Measurements from ENCODE around the gene SLC30A1.
"Not testable (repeated sequence)": the region's sequence is repeated elsewhere in the genome, so short reads cannot be mapped to it uniquely, and the experiment has no call there.

SLC30A1 gene

GRCh38 chr1:211578640-211579439 is at the start of gene SLC30A1:
Gene SLC30A1 (minus strand): TSS chr1:211579161. CDS start chr1:211578612, 549 bp downstream.
- peak; percentile 91 to 100 (median 98) for DNase-seq

GRCh38 chr1:211628417-211628816 is 49.5 kb upstream of the SLC30A1 start:
- DNase-seq: no peak

- DNase-seq: no peak
Measured at GRCh38 chr1:211627259-211627658, 48.3 kb upstream of the SLC30A1 start.

- not testable (repeated sequence) for DNase-seq
Measured at GRCh38 chr1:211625866-211626265, 46.9 kb upstream of the SLC30A1 start.

GRCh38 chr1:211625040-211625439 is 46.1 kb upstream of the SLC30A1 start:
- DNase-seq: peak in 1 of 56 donors; percentile 18

GRCh38 chr1:211623515-211623914 is 44.6 kb upstream of the SLC30A1 start:
- no peak for DNase-seq

GRCh38 chr1:211621447-211622198 is 42.7 kb upstream of the SLC30A1 start:
- no peak for DNase-seq

- DNase-seq: no peak
Measured at GRCh38 chr1:211620097-211620496, 41.1 kb upstream of the SLC30A1 start.

- no peak for DNase-seq
Measured at GRCh38 chr1:211619033-211619996, 40.4 kb upstream of the SLC30A1 start.

- DNase-seq: no peak
Measured at GRCh38 chr1:211616965-211617297, 38.0 kb upstream of the SLC30A1 start.

- DNase-seq: peak in 12 of 56 donors; percentile 7 to 40 (median 25)
Measured at GRCh38 chr1:211616231-211616964, 37.4 kb upstream of the SLC30A1 start.

- DNase-seq: no peak
Measured at GRCh38 chr1:211614615-211615014, 35.7 kb upstream of the SLC30A1 start.

GRCh38 chr1:211613951-211614350 is 35.0 kb upstream of the SLC30A1 start:
- no peak for DNase-seq

GRCh38 chr1:211613108-211613947 is 34.4 kb upstream of the SLC30A1 start:
- peak in 13 of 56 donors; percentile 6 to 39 (median 19) for DNase-seq

GRCh38 chr1:211612786-211613107 is 33.8 kb upstream of the SLC30A1 start:
- DNase-seq: no peak

- no peak for DNase-seq
Measured at GRCh38 chr1:211611818-211612217, 32.9 kb upstream of the SLC30A1 start.

- peak in 14 of 56 donors; percentile 11 to 49 (median 20) for DNase-seq
Measured at GRCh38 chr1:211610779-211611556, 32.0 kb upstream of the SLC30A1 start.

- DNase-seq: no peak
Measured at GRCh38 chr1:211609120-211610024, 30.4 kb upstream of the SLC30A1 start.
